Islet precursor cell (in vitro differentiated cells): ENCODE data around the gene TRIM33.
"Not testable (repeated sequence)": the region's sequence is repeated elsewhere in the genome, so short reads cannot be mapped to it uniquely, and the experiment has no call there.

ENCODE experiments used
- DNase-seq: peaks from one replicate; pipeline ENCODE4 v3.0.0-alpha.2; 2018

Gene TRIM33

DNA sequence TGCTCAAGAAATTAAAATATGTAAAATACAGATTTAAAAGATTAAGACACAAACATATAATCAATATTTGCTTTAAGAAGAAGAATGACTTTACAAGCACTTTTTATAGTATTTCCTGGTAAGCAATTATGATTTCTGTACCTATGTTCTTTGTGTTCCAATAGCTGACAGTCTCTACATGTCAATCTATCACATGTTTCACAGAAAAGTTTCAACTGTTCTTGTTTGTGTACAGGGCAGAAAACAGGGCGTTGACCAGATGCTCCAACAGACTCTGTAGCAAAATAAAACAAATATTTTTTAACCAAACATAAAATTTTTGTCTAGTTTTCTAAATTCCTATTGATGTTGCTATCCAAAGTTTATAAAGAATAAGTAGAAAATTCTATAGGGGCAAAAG is 48.0 kb downstream of the TRIM33 start:
- DNase-seq, result no peak

GRCh38 chr1:114462341-114462740 is 48.7 kb downstream of the TRIM33 start:
- DNase-seq, result no peak

GRCh38 chr1:114458237-114458777 is 52.7 kb downstream of the TRIM33 start:
- no peak for DNase-seq

GRCh38 chr1:114457675-114458236 is 53.2 kb downstream of the TRIM33 start:
- no peak for DNase-seq

DNA sequence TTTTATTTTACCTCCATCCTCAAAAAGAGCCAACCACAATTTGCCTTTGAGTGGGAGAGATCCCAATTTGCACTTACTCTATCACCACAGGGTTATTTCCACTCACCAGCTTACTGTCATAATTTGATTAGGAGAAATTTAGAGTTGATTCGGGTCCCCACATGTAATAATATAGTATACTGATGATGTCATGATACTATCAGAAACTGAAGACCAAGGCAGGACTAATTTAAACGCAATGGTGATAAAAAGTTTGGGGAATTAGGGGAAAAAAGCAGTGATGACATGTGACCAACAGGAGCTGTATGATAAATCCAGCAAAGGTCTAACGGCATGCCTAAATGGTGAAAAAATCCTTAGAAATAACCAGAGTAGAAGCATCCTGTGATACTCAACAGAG is 54.4 kb downstream of the TRIM33 start:
- DNase-seq, result no peak

DNA sequence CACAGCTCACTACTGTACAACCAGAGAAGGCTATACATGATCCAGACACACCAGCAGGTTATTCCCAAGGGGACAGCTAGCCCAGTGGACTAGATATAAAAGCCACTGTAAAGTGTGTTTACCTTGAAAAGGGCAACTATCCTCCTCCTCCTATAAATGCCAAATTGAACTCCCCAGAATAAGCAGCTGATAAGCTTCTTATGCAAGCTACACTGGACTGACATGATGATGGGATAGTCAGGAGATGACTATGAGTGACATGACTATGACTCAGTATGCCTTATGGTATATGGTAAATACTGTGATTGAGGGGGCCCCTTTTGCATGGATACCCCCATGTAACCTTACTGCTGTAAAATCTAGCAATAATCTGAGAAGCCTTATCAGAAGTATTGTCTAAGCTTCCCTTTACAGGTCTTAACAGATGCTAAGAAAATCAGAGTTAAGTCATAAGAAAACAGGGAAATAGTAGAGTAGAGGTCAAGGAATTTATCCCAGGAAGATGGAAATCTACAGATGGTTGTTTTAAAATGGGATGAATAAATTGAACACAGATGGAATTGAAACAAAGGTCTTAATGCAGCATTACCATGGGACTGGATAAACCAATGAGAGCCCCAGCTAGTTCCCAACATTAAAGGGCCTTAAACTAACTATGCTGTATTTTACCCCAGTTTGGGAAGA is 55.8 kb downstream of the TRIM33 start:
- no peak for DNase-seq

DNA sequence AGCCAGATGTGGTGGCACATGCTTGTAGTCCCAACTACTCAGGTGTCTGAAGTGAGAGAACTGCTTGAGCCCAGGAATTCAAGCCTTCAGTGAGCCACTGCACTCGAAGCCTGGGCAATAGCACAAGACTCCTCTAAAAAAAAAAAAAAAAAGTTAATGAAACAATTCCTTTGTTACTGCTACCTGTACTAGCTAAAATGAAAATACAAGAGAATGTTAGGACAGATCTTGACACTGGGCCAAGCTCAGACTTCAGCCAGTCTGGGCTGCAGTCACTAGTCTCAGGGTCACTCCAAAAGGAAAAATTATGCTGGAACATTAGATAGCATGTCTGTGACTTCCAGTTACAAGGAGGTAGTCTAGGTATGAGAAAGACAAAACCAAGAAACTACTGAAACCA is 56.5 kb downstream of the TRIM33 start:
- no peak for DNase-seq

DNA sequence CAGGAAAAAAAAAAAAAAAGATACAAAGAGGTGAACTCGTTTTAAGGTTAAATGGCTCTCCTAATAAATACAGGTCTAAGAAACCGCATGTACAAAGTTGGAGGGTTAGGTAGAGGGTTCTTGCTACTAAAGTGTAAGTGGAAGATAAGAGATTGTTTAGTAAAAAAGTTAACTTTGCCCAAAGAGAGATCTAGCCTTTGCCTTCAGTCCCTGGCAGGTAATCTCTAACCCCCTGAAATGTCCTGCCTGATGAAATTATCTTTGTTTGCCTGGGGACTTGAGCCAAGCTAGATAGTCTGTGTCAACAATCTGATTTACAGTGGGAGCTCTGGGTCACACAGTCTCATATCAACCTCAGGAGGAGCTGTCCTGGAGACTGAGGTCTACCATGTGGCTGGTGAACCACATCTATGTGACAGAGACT is 57.6 kb downstream of the TRIM33 start:
- DNase-seq, result no peak

GRCh38 chr1:114448370-114449036 is 62.5 kb downstream of the TRIM33 start:
- DNase-seq, result no peak

- DNase-seq, result no peak
These were observed 64.8 kb downstream of the TRIM33 start for GRCh38 chr1:114446198-114446597.

DNA sequence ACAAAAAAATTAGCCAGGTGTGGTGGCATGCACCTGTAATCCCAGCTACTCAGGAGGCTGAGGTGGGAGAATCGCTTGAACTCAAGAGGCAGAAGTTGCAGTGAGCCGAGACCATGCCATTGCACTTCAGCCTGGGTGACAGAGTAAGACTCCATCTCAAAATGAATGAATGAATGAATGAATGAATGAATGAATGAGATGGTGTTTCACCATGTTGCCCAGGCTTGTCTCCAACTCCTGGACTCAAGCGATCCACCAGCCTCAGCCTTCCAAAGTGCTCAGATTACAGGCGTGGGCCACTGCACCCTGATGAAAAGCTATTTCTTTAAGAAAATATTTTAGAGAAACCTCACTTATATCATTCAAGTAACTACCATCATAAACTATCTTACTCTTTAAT is 67.8 kb downstream of the TRIM33 start:
- not testable (repeated sequence) for DNase-seq

DNA sequence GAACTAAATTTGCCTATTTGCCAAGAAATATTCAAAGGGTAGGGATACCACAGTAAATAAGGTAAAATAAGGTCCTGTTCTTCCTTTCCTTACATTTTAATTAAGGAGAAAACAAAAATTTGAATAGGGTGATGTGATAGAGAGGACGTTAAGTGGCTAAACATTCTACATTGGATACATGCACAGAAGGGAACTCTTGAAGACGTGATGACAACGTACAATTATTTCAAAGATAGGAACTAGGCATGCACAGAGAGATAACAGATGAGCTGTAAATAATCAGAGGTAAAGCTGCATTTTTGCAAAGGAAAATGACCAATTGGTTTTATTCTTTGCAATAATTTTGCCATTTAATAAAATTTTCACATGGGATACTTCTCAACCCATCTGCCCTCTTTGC is 69.7 kb downstream of the TRIM33 start:
- no peak for DNase-seq

DNA sequence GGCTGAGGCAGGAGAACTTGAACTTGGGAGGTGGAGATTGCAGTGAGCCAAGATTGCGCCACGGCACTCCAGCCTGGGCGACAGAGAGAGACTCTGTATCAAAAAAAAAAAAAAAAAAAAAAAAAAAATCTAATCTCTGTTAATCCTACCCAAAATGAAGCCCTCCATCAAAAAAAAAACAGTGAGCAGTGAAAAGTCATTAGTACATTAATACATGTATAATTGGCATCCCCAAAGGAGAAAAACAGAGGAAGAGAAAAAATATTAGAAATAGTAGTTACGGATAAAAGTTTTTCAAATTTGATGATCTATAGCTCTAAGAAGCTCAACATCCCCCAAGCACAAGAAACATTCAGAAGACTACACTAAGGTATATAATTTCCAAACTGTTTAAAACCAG is 71.6 kb downstream of the TRIM33 start:
- no peak for DNase-seq

DNA sequence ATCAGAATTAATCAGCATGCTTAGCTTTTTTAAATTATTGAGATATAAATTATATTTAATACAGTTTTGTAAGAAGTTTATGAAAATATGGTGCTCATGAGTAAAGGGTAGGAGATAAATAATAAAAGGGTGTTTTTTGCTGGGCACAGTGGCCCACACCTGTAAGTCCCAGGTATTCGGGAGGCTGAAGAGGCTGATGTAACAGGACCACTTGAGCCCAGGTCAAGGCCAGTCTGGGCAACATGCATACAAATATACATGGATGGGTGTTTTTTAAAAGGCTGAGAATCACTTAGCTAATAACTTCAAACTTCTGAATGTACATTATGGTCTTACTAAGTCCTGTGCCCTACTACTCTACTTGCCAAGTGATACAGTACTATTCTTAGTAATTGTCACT is 73.2 kb downstream of the TRIM33 start:
- DNase-seq, result no peak

- no peak for DNase-seq
These were observed 74.2 kb downstream of the TRIM33 start for GRCh38 chr1:114436799-114437198.

GRCh38 chr1:114435088-114435715 is 75.8 kb downstream of the TRIM33 start:
- no peak for DNase-seq

DNA sequence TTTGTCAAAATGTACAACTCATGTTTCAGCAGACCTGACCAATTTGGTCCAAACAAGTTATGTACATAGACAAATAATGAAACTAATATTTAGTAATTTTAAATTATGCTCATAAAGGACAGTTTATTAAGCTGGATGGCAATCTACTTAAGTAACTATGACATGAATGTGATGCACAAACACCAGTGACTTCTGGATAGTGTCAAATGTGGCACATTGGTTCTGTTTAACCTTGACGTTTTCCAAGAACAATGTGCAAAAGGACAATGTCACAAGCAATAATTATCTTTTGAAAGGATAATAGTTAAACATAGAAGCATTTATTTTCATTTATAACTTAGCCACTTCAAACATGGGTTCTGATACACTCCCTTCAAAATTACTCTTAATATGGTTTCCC is 80.0 kb downstream of the TRIM33 start:
- no peak for DNase-seq

DNA sequence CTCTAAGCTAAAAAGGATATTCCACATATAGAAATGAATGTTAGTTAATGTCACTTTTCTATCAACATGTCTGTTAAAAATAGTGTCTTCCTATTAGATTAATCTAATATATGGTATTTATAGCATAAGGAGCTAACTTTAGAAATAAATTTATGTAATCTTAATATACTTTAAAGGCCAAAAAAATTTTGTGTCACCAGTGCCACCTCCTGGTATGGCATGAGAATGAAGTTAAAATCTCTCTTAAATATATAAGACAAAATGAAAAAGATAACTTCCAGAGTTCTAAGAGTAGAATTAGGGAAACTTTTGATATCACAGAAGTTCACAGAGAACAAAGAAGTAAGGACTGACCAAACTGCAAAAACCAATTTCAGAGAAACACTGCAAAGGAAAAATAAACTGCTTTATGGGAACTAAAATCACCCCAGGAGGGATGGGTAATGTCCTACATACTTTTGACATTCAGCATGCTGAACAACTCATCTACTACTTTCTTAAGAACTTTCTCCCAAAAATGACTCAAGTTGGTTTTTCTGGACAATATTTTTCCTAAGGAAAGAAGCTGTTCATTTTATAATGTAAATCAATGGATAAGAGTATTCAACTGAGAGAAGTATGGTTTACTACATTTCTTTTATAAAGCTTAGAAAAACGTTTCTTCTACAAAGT is 82.8 kb downstream of the TRIM33 start:
- no peak for DNase-seq

DNA sequence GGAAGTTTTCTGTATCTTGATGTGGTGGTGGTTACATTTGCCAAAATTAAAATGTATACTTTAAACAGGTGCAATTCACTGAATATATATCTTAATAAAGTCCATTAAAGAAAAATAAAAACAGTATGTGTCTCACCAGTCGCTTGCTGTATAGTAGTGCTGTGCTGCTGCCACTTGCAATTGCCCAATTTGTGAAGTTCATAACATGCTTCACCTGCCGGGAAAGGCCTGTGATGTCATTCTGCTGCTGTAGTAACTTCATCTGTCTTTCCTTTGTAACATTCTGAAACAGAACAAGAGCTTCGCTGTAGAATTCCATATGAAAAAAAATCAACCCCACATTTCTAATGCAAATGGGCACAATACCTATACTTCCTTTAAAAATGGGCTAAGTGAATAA is 83.4 kb downstream of the TRIM33 start:
- DNase-seq, result no peak

- DNase-seq, result no peak
These were observed 87.5 kb downstream of the TRIM33 start for GRCh38 chr1:114423455-114423854.

DNA sequence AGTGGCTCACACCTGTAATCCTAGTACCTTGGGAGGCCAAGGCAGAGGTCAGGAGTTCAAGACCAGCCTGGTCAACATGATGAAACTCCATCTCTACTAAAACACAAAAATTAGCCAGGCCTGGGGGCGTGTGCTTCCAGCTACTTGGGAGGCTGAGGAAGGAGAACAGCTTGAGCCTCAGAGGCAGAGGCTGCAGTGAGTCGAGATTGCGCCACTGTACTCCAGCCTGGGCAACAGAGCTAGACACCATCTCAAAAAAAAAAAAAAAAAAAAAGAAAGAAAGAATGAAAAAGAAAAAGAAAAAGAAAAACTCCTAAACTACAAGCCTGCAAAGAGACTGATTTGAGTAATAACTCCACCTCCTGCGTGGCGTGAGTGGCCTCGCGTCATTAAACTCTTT is 92.1 kb downstream of the TRIM33 start:
- DNase-seq, result not testable (repeated sequence)

GRCh38 chr1:114397601-114398000 is 113.4 kb downstream of the TRIM33 start:
- DNase-seq, result no peak

DNA sequence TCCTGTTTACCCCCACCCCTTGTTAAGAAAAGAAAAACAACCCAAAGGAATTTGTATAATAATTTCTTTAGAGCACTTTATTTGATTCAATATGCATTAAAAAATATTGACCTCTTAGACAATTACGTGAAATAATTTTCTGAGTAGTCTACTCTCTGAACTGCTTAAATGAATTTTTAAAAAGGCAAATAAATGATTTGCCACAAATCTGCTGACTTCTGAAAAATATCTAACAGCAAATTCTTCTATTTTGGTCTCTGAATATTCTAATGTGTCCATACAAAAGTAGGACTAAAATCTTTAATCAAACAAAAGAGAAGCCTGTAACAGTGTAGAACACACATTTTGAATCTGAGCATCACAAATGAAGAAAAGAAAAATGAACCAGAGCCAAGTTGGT is 115.1 kb downstream of the TRIM33 start:
- DNase-seq, result no peak
